Measurements from ENCODE around the gene PHYKPL. TPM values are rescaled to one million over a fixed set of nuclear protein-coding genes. Genes with fewer than 3 reads are reported as not detected.

Gene PHYKPL
- total and polyA plus RNA-seq, 2 of the 13 experiments (the other 11 are each of a cell fraction or from before 2014, with no cell fraction given) = 18.0 to 78.6 TPM

DNA sequence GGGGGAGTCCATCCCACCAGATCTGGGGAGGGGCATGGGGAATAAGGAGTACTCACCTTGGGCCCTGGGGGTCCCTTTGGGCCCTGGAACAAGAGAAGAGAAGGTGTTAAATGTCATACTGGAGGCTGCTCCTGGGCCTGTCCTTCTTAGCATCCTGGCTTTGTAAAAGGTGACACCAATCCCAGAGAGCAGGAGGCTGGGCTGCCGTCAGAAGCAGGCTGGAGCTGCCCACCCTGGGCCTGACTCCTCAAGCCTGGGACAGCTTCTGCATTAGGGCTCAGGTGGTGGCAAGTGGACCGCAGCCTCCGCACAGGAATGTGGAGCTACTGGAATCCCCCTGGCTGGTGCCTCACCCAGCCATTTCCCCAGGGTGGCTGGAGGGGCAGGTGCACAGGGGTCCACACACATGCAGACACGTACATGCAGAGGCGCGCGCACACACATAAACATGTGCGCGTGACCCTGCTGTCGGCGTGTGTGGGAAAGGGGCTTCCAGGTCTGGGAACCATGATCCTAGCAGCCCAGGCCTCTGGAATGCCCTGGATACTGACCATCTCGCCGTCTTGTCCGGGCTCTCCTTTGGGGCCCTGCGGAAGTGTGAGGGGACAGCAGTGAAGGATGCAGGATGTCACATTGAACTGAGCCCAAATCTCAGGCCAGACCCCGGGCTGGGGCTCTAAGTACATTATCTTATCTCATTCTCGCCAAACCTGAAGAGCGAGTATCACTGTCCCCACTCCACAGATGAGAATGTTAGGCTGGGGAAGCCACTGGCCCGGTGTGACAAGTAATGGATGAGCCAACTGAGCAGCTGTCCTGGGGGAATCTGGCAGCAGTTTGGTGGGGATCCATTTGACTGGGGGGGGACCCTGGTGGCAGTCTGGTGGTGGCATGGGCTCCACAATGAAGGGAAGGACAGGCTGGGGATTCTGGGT is 29.3 kb upstream of the PHYKPL start (continued):
- TF ChIP-seq ZFP90 (CRISPR knock-in tag; IDR thresholded peaks at IDR 0.05; ENCODE audit: borderline replicate concordance) (no peak), NFYC (CRISPR knock-in tag; IDR thresholded peaks at IDR 0.05) (no peak), GZF1 (CRISPR knock-in tag; IDR thresholded peaks at IDR 0.05) (no peak), IKZF4 (CRISPR knock-in tag; IDR thresholded peaks at IDR 0.05; ENCODE audit: borderline replicate concordance, low read depth, not compliant biosample characterization) (no peak), ZNF577 (CRISPR knock-in tag; IDR thresholded peaks at IDR 0.05; ENCODE audit: borderline replicate concordance, low read depth) (no peak), HNRNPLL (IDR thresholded peaks at IDR 0.05; ENCODE audit: low read depth, low read length, poor library complexity, severe bottlenecking) (no peak)

DNA sequence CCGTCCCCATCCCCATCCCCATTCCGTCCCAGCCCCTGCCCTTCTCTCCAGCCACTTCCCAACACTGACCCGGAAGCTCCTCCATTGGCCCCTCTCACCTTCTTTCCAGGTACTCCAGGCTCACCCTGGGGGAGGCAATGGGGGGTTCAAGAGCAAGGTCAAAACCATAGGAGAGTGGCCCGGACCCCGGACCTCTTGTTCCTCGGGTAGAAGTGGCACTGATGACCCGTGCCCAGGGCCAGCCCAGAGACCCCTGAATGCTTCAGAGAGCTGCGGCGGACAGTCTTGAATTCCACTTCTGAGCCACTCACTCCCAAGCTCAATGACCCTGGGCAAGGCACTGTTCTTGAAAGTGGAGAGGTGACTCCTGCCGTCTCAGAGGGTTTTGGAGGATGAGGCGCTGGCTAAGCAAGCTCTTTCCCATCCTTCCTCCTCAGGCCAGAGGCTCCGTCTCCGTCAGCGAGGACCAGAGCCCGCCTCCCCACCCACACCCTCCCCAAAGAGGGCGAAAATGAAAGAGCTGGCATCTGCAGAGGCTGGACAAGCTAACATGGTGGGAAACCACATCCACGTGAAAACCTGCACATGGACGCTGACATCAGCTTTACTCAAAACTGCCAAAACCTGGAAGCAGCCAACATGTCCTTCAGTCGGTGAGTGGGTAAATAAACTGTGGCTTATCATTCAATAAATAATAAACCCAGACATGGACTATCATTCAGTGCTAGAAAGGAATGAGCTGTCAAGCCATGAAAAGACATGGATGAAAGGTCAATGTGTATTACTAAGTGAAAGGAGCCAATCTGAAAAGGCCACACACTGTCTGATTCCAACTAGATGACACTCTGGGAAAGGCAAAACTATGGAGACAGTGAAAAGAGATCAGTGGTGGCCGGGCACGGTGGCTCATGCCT is 27.3 kb upstream of the PHYKPL start:
- POLR2A ChIA-PET = interaction anchor here (0.9 kb wide), 1 partner anchor 27 kb away, joined by 3 read pairs; the partner anchor contains the start of gene PHYKPL
- TF ChIP-seq, protein P1, sequence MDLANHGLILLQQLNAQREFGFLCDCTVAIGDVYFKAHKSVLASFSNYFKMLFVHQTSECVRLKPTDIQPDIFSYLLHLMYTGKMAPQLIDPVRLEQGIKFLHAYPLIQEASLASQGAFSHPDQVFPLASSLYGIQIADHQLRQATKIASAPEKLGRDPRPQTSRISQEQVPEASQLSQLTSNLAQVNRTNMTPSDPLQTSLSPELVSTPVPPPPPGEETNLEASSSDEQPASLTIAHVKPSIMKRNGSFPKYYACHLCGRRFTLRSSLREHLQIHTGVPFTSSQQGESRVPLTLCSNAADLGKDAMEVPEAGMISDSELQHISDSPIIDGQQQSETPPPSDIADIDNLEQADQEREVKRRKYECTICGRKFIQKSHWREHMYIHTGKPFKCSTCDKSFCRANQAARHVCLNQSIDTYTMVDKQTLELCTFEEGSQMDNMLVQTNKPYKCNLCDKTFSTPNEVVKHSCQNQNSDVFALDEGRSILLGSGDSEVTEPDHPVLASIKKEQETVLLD (CRISPR knock-in tag; IDR thresholded peaks at IDR 0.05; ENCODE audit: low read depth) = no peak
- TF ChIP-seq STAT5B (CRISPR knock-in tag; IDR thresholded peaks at IDR 0.05) = no peak
- TF ChIP-seq, protein P2, sequence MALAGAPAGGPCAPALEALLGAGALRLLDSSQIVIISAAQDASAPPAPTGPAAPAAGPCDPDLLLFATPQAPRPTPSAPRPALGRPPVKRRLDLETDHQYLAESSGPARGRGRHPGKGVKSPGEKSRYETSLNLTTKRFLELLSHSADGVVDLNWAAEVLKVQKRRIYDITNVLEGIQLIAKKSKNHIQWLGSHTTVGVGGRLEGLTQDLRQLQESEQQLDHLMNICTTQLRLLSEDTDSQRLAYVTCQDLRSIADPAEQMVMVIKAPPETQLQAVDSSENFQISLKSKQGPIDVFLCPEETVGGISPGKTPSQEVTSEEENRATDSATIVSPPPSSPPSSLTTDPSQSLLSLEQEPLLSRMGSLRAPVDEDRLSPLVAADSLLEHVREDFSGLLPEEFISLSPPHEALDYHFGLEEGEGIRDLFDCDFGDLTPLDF (CRISPR knock-in tag; IDR thresholded peaks at IDR 0.05) = no peak
- TF ChIP-seq HHEX (CRISPR knock-in tag; IDR thresholded peaks at IDR 0.05) = no peak
- TF ChIP-seq ZNF441 (CRISPR knock-in tag; IDR thresholded peaks at IDR 0.05; ENCODE audit: borderline replicate concordance) = no peak
- TF ChIP-seq ZSCAN12 (CRISPR knock-in tag; IDR thresholded peaks at IDR 0.05) = no peak
- TF ChIP-seq MAFF (IDR thresholded peaks at IDR 0.05; ENCODE audit: low read depth, low read length) = no peak
- TF ChIP-seq ZNF567 (CRISPR knock-in tag; IDR thresholded peaks at IDR 0.05; ENCODE audit: borderline replicate concordance) = no peak
- TF ChIP-seq REPIN1 (CRISPR knock-in tag; IDR thresholded peaks at IDR 0.05; ENCODE audit: borderline replicate concordance, low read depth) = no peak
- TF ChIP-seq BRD4 (CRISPR knock-in tag; IDR thresholded peaks at IDR 0.05) = no peak
- TF ChIP-seq ZFP82 (CRISPR knock-in tag; IDR thresholded peaks at IDR 0.05; ENCODE audit: borderline replicate concordance) = no peak
- no peak for TF ChIP-seq KDM5B (CRISPR knock-in tag; IDR thresholded peaks at IDR 0.05; ENCODE audit: borderline replicate concordance)
- no peak for TF ChIP-seq CBX5 (CRISPR knock-in tag; IDR thresholded peaks at IDR 0.05; ENCODE audit: borderline replicate concordance)

More for the DNA sequence above, 27.3 kb upstream of the PHYKPL start:
- H3K79me2 ChIP-seq (ENCODE audit: insufficient read depth, low read length) = no peaks in the 10 kb centered on the region
- no peaks in the 10 kb centered on the region for H3K36me3 ChIP-seq (replicated peaks in 1 of 2; ENCODE audit: control insufficient read depth in 1 of 2, insufficient read depth in 2 of 2, low read length in 2 of 2)
- peaks cover 0 to 1% of the 10 kb centered on the region in 2 experiments; a peak in 2 of 5 replicates for H3K27me3 ChIP-seq (ENCODE audit: control insufficient read depth in 1 of 2, insufficient read depth in 2 of 2, low read length in 2 of 2)
- no peak overlapping the region for H3K4me3 ChIP-seq (replicated peaks in 1 of 3; ENCODE audit: insufficient read depth in 1 of 3, low read depth in 2 of 3, low read length in 3 of 3)
- H4K20me1 ChIP-seq (ENCODE audit: insufficient read depth, low read length) = no peaks in the 10 kb centered on the region
- no peak overlapping the region for H2AFZ ChIP-seq (ENCODE audit: low read length)
- DNase-seq (ENCODE audit: low spot score) (no peak), ATAC-seq (no peak), FAIRE-seq (no peak)
- H3K4me2 ChIP-seq (ENCODE audit: low read depth, low read length) = no peak overlapping the region
- no peak overlapping the region for H3K27ac ChIP-seq (ENCODE audit: extremely low read length, insufficient read depth, low read length)
- H3K9ac ChIP-seq (ENCODE audit: insufficient read depth, low read depth, low read length) = no peak overlapping the region
- H3K4me1 ChIP-seq (ENCODE audit: insufficient read depth, low read length) = no peaks in the 10 kb centered on the region
- H3K9me3 ChIP-seq (ENCODE audit: low read length) = no peaks in the 10 kb centered on the region
- intact Hi-C loops (cut with micrococcal nuclease; ENCODE audit: unreplicated experiment) (no loop called here), in situ Hi-C loops (cut with HindIII; ENCODE audit: extremely low pct_ligation_motif_present, low pct_unique_long_range_greater_than_20kb) (no loop called here)
- CTCF ChIA-PET (ENCODE audit: low intra/inter-chr PET ratio, low total read pairs) = no interaction called here
- no TSS peak for BruUV-seq (replicated peaks)
- WGBS (ENCODE audit: low lambda C conversion rate) = 27% methylated on average over 18 of the region's 21 CpGs
